A549 treated with AZD9567 at 1 μM for 4 hours (cell line): ENCODE measurements around the gene RGS5. TPM values are rescaled to one million over a fixed set of nuclear protein-coding genes. Genes with fewer than 3 reads are reported as not detected.

Experiments
- total RNA-seq: library from RNA; stranded (reverse); fragments of 200-300 nt; extraction: Qiagen RNA extraction; gene quantifications from 5 replicates; pipeline ENCODE4 v1.2.3, GENCODE V29; 2022; ENCODE audit not compliant: insufficient read depth

Gene RGS5
- 0.47 to 1.2 TPM (median 0.68 TPM) in 4 of 5 replicates, not detected in the other for total RNA-seq

DNA sequence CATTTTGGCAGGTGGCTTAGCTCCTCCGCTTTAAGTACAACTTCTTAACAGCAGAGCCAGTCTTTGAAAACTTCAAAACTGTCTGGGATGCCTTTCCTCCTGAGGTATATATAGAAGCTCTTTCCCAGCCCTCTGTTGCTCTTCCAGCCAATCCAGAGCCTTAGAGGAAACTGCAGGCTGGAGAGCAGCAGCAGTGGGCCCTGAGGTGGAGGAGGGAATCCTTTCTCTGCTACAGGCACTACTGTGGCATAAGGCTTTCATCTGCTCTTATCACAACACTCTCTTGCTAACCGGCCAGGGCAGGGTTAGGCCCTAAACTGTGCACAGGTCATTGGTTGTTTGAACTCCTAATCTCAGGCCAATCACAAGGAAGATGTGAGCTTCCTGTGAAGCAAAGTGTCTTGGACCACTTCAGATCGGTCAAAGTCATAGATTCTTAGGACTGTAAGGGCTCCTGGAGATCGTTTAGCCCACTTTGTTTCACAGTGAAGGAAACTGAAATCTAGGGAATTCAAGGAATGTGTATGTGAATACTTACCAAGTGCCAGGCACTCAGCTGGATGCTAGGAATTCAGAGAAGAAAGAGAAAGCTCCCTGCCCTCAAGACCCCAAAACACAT, at the start of gene RGS5:
RGS5 (minus strand) TSS at position 84 of the 619 bp plus-strand sequence; CDS start at position 3, 81 bp downstream.

Other genes with a start within 250 kb of the RGS5 start
- gene RGS4, start 133.6 kb downstream of the RGS5 start, total RNA-seq = 0.08 TPM in 2 of 5 replicates, not detected in the others
- 21.9 to 29.4 TPM (median 24.7 TPM) in 5 replicates for gene NUF2, start 119.0 kb upstream of the RGS5 start, total RNA-seq